ENCODE results near the gene TNFRSF14. TPM values are rescaled to one million over a fixed set of nuclear protein-coding genes. Genes with fewer than 3 reads are reported as not detected.
A peak's percentile ranks its signal among the peaks of the same experiment; 100 is the strongest.

Gene TNFRSF14
- total and polyA plus RNA-seq, 2 of the 13 experiments (the other 11 are each of a cell fraction or from before 2014, with no cell fraction given) = 11.9 to 49.9 TPM

DNA sequence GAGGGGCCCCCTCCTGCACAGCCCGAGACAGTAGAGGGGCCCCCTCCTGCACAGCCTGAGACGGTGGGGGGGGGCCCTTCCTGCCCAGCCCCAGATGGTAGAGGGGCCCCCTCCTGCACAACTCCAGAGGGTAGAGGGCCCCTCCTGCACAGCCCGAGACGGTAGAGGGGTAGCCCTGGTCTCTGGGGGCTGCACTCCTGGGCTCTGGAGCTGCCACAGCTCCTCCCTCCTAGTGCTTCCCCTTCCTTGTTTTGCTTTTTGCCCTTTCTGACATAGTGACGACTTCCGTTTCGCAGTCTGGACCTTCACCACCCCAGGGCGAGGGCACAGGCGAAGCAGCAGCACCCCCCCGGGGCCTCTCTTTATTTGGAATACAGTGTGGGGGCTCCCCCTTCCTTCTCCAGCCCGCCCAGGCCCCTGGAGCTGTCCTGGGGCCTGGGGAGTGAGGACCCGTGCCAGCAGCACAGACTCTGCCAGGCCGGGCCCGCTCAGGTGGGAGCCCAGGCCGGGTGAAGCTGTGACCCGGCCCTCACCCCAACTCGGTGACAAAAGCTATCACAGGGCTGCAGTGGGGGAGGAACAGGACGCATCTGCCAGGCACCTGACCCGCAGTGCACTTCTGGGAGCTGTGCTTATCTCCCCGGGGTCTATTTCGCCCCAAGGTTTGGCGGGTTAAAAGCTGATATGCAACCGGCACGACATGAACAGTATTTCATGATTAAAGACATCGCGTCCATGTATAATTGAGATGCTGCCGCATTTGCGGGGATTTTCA, 29.3 kb downstream of the TNFRSF14 start (continued):
- TF ChIP-seq, protein P1, sequence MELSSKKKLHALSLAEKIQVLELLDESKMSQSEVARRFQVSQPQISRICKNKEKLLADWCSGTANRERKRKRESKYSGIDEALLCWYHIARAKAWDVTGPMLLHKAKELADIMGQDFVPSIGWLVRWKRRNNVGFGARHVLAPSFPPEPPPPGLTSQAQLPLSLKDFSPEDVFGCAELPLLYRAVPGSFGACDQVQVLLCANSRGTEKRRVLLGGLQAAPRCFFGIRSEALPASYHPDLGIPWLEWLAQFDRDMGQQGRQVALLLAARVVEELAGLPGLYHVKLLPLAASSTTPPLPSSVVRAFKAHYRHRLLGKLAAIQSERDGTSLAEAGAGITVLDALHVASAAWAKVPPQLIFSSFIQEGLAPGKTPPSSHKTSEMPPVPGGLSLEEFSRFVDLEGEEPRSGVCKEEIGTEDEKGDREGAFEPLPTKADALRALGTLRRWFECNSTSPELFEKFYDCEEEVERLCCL (CRISPR knock-in tag; IDR thresholded peaks at IDR 0.05; ENCODE audit: borderline replicate concordance) = no peak
- TF ChIP-seq ZNF331 (CRISPR knock-in tag; IDR thresholded peaks at IDR 0.05) (no peak), ZNF282 (IDR thresholded peaks at IDR 0.05; ENCODE audit: partially characterized antibody) (no peak), HMGA1 (CRISPR knock-in tag; conservative IDR thresholded peaks at IDR 0.05) (no peak), GABPB1 (CRISPR knock-in tag; IDR thresholded peaks at IDR 0.05) (peak; percentile 90), TCF7L2 (IDR thresholded peaks at IDR 0.05; ENCODE audit: low read depth, low read length) (no peak), SETDB1 (CRISPR knock-in tag; IDR thresholded peaks at IDR 0.05; ENCODE audit: borderline replicate concordance) (no peak), PHF8 (CRISPR knock-in tag; IDR thresholded peaks at IDR 0.05) (no peak), MXI1 (IDR thresholded peaks at IDR 0.05; ENCODE audit: borderline replicate concordance, low read depth, low read length) (no peak), ZNF446 (CRISPR knock-in tag; IDR thresholded peaks at IDR 0.05) (no peak), GATAD2A (CRISPR knock-in tag; IDR thresholded peaks at IDR 0.05) (no peak), CC2D1A (CRISPR knock-in tag; IDR thresholded peaks at IDR 0.05) (no peak), ETV6 (CRISPR knock-in tag; conservative IDR thresholded peaks at IDR 0.05) (no peak), MTA1 (CRISPR knock-in tag; IDR thresholded peaks at IDR 0.05; ENCODE audit: borderline replicate concordance) (no peak), ZNF550 (CRISPR knock-in tag; IDR thresholded peaks at IDR 0.05; ENCODE audit: borderline replicate concordance) (no peak), NKX3-1 (CRISPR knock-in tag; IDR thresholded peaks at IDR 0.05) (no peak), NR3C1 (CRISPR knock-in tag; IDR thresholded peaks at IDR 0.05) (no peak), CCDC6 (CRISPR knock-in tag; IDR thresholded peaks at IDR 0.05) (no peak), PTBP1 (IDR thresholded peaks at IDR 0.05; ENCODE audit: low read depth, low read length, poor library complexity, severe bottlenecking) (no peak), RELA (CRISPR knock-in tag; IDR thresholded peaks at IDR 0.05) (no peak)
- TF ChIP-seq, protein P2, sequence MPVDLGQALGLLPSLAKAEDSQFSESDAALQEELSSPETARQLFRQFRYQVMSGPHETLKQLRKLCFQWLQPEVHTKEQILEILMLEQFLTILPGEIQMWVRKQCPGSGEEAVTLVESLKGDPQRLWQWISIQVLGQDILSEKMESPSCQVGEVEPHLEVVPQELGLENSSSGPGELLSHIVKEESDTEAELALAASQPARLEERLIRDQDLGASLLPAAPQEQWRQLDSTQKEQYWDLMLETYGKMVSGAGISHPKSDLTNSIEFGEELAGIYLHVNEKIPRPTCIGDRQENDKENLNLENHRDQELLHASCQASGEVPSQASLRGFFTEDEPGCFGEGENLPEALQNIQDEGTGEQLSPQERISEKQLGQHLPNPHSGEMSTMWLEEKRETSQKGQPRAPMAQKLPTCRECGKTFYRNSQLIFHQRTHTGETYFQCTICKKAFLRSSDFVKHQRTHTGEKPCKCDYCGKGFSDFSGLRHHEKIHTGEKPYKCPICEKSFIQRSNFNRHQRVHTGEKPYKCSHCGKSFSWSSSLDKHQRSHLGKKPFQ (CRISPR knock-in tag; IDR thresholded peaks at IDR 0.05; ENCODE audit: insufficient replicate concordance) = no peak
- TF ChIP-seq, protein P3, sequence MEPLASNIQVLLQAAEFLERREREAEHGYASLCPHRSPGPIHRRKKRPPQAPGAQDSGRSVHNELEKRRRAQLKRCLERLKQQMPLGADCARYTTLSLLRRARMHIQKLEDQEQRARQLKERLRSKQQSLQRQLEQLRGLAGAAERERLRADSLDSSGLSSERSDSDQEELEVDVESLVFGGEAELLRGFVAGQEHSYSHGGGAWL (CRISPR knock-in tag; IDR thresholded peaks at IDR 0.05) = no peak
- TF ChIP-seq, protein P4, sequence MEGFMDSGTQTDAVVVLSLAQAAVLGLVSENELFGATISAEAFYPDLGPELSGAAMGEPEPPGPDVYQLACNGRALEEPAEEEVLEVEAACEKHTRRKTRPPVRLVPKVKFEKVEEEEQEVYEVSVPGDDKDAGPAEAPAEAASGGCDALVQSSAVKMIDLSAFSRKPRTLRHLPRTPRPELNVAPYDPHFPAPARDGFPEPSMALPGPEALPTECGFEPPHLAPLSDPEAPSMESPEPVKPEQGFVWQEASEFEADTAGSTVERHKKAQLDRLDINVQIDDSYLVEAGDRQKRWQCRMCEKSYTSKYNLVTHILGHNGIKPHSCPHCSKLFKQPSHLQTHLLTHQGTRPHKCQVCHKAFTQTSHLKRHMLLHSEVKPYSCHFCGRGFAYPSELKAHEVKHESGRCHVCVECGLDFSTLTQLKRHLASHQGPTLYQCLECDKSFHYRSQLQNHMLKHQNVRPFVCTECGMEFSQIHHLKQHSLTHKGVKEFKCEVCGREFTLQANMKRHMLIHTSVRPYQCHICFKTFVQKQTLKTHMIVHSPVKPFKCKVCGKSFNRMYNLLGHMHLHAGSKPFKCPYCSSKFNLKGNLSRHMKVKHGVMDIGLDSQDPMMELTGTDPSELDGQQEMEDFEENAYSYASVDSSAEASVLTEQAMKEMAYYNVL (CRISPR knock-in tag; IDR thresholded peaks at IDR 0.05; ENCODE audit: borderline replicate concordance) = no peak
- TF ChIP-seq, protein P5, sequence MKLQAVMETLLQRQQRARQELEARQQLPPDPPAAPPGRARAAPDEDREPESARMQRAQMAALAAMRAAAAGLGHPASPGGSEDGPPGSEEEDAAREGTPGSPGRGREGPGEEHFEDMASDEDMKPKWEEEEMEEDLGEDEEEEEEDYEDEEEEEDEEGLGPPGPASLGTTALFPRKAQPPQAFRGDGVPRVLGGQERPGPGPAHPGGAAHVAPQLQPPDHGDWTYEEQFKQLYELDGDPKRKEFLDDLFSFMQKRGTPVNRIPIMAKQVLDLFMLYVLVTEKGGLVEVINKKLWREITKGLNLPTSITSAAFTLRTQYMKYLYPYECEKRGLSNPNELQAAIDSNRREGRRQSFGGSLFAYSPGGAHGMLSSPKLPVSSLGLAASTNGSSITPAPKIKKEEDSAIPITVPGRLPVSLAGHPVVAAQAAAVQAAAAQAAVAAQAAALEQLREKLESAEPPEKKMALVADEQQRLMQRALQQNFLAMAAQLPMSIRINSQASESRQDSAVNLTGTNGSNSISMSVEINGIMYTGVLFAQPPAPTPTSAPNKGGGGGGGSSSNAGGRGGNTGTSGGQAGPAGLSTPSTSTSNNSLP (IDR thresholded peaks at IDR 0.05; ENCODE audit: low read depth, low read length) = no peak

Data from HepG2 (cell line).